KMS-11 (cell line): ENCODE results near the gene HAPLN2.

Experiments used
- H2AFZ ChIP-seq: fragments of 200-600 bp; sonication (generic); 2 replicates; pipeline ENCODE4 v1.6.1; 2016; ENCODE audit warnings: antibody characterized with exemption, mixed run types, low read depth
- H3K27ac ChIP-seq: fragments of 200-600 bp; sonication (generic); 2 replicates; pipeline ENCODE4 v1.6.1; 2016; ENCODE audit warnings: mild to moderate bottlenecking, mixed run types
- H3K27me3 ChIP-seq: fragments of 200-600 bp; sonication (generic); 2 replicates; pipeline ENCODE4 v1.6.1; 2017; ENCODE audit warnings: mild to moderate bottlenecking, low read depth, mixed run types, moderate library complexity; ENCODE audit not compliant: insufficient read depth
- H3K36me3 ChIP-seq: fragments of 200-600 bp; sonication (generic); 2 replicates; pipeline ENCODE4 v1.6.1; 2017; ENCODE audit warnings: mild to moderate bottlenecking, mixed run types; ENCODE audit not compliant: insufficient read depth
- H3K4me1 ChIP-seq: fragments of 200-600 bp; sonication (generic); 2 replicates; pipeline ENCODE4 v1.6.1; 2016; ENCODE audit warnings: mild to moderate bottlenecking, low read depth, mixed run types; ENCODE audit not compliant: poor library complexity, severe bottlenecking
- H3K4me2 ChIP-seq: fragments of 200-600 bp; sonication (generic); 2 replicates; pipeline ENCODE4 v1.7.0; 2016; ENCODE audit warnings: mild to moderate bottlenecking, mixed run types
- H3K4me3 ChIP-seq: fragments of 200-600 bp; sonication (generic); IDR thresholded peaks from 2 replicates; pipeline ENCODE4 v1.6.1; 2017; ENCODE audit warnings: low read depth, low read length, mixed read lengths; ENCODE audit not compliant: insufficient read depth
- H3K79me2 ChIP-seq: fragments of 200-600 bp; sonication (generic); 2 replicates; pipeline ENCODE4 v1.6.1; 2016; ENCODE audit warnings: low read depth, mixed run types; ENCODE audit not compliant: insufficient read depth
- H3K9ac ChIP-seq: fragments of 200-600 bp; sonication (generic); 2 replicates; pipeline ENCODE4 v1.6.1; 2016; ENCODE audit warnings: mild to moderate bottlenecking, mixed run types
- H4K20me1 ChIP-seq: fragments of 200-600 bp; sonication (generic); 2 replicates; pipeline ENCODE4 v1.6.1; 2016; ENCODE audit warnings: mild to moderate bottlenecking, mixed run types; ENCODE audit not compliant: insufficient read depth
- TF ChIP-seq, protein P1 (sequence below): fragments of 200-600 bp; sonication (generic); conservative IDR thresholded peaks from 2 replicates; pipeline ENCODE4 v1.6.1; 2017; ENCODE audit warnings: low read depth, mild to moderate bottlenecking, antibody characterized with exemption, low read length, moderate library complexity, mixed read lengths

HAPLN2 gene

DNA sequence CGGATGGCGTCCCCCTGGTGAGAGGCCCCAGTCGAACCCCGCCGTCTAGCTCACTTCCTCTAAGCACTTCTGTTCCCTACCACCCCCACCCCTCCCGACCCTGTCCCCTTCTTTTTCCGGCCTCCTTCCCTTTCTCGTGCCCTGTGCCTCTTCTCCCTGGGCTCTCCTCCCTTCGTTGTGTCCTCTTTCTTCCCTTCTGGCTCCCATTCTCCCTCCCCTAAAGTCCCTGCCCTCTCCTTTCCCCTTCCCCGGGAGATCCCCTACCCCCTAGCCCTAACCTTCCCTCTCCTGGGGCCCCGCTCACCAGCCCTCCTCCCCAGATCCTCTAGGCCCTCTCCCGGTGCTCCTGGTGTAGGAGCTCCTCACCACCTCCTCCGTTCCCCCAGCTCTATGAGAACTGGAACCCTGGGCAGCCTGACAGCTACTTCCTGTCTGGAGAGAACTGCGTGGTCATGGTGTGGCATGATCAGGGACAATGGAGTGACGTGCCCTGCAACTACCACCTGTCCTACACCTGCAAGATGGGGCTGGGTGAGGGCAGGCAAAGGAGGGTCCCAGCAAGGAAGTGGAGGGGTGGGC is 38.6 kb downstream of the HAPLN2 start:
- Histone ChIP-seq H3K36me3 (no peaks in the 10 kb centered on the region), H3K4me2 (peak overlapping the region; percentile 17; the same call in 1 of the 2 replicates), H3K27me3 (peaks cover 77% of the 10 kb centered on the region), H3K27ac (no peak overlapping the region), H3K4me3 (no peak overlapping the region), H3K9ac (no peak overlapping the region), H3K79me2 (peaks cover 8% of the 10 kb centered on the region; the same call in 1 of the 2 replicates), H4K20me1 (no peaks in the 10 kb centered on the region), H3K4me1 (peaks cover 34% of the 10 kb centered on the region), H2AFZ (no peak overlapping the region)
- TF ChIP-seq, protein P1, sequence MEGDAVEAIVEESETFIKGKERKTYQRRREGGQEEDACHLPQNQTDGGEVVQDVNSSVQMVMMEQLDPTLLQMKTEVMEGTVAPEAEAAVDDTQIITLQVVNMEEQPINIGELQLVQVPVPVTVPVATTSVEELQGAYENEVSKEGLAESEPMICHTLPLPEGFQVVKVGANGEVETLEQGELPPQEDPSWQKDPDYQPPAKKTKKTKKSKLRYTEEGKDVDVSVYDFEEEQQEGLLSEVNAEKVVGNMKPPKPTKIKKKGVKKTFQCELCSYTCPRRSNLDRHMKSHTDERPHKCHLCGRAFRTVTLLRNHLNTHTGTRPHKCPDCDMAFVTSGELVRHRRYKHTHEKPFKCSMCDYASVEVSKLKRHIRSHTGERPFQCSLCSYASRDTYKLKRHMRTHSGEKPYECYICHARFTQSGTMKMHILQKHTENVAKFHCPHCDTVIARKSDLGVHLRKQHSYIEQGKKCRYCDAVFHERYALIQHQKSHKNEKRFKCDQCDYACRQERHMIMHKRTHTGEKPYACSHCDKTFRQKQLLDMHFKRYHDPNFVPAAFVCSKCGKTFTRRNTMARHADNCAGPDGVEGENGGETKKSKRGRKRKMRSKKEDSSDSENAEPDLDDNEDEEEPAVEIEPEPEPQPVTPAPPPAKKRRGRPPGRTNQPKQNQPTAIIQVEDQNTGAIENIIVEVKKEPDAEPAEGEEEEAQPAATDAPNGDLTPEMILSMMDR = peak; percentile 54

DNA sequence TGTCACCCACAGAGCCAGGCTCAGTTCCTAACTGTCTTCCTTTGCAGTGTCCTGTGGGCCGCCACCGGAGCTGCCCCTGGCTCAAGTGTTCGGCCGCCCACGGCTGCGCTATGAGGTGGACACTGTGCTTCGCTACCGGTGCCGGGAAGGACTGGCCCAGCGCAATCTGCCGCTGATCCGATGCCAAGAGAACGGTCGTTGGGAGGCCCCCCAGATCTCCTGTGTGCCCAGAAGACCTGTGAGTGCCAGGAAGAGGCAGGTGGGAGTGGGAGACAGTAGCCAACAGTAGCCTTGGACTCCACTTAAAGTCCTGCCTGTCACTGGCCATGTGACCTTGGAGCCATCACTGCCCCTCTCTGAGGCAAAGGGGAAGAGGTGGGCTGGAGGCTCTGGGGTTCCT is 39.3 kb downstream of the HAPLN2 start:
- Histone ChIP-seq H3K4me2 (no peak overlapping the region), H3K4me1 (peaks cover 40% of the 10 kb centered on the region), H4K20me1 (no peaks in the 10 kb centered on the region), H3K4me3 (no peak overlapping the region), H3K79me2 (peaks cover 8% of the 10 kb centered on the region; the same call in 1 of the 2 replicates), H3K36me3 (no peaks in the 10 kb centered on the region), H3K27me3 (peaks cover 74% of the 10 kb centered on the region), H3K27ac (no peak overlapping the region), H2AFZ (no peak overlapping the region), H3K9ac (no peak overlapping the region)
- TF ChIP-seq, protein P1 = no peak

DNA sequence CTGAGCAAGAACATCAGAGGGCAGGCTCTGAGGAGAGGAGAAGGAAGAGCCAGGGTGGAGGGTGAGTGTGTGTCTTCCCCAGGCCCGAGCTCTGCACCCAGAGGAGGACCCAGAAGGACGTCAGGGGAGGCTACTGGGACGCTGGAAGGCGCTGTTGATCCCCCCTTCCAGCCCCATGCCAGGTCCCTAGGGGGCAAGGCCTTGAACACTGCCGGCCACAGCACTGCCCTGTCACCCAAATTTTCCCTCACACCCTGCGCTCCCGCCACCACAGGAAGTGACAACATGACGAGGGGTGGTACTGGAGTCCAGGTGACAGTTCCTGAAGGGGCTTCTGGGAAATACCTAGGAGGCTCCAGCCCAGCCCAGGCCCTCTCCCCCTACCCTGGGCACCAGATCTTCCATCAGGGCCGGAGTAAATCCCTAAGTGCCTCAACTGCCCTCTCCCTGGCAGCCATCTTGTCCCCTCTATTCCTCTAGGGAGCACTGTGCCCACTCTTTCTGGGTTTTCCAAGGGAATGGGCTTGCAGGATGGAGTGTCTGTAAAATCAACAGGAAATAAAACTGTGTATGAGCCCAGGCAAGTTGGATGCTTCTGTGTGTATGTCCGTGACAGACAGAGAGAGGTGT is 39.8 kb downstream of the HAPLN2 start:
- no peak overlapping the region; the same call in 1 of the 2 replicates for H3K9ac ChIP-seq
- H3K27me3 ChIP-seq = peaks cover 74% of the 10 kb centered on the region
- TF ChIP-seq, protein P1 = no peak
- peaks cover 8% of the 10 kb centered on the region; the same call in 1 of the 2 replicates for H3K79me2 ChIP-seq
- H3K27ac ChIP-seq = no peak overlapping the region
- H2AFZ ChIP-seq = no peak overlapping the region
- H4K20me1 ChIP-seq = no peaks in the 10 kb centered on the region
- peak overlapping the region; percentile 53 for H3K4me2 ChIP-seq
- H3K36me3 ChIP-seq = no peaks in the 10 kb centered on the region
- H3K4me3 ChIP-seq = no peak overlapping the region
- H3K4me1 ChIP-seq = peaks cover 46% of the 10 kb centered on the region

DNA sequence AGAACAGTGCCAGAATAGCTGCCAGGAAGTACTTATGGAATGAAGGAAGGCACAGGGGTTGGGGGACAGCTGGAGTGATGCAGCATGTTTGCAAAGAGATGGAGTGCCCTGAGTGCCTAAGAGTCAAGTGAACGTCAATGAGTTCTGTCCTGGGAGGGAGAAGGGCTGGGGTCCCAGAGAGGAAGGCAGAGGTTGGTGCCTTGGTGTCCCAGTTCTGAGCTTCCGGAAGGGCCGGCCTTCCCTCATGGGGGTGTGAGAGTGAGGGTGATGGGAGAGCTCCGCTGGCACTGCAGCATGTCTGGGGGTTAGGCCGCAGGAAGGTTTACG is 40.4 kb downstream of the HAPLN2 start:
- H2AFZ ChIP-seq = no peak overlapping the region
- H3K36me3 ChIP-seq = no peaks in the 10 kb centered on the region
- H3K4me2 ChIP-seq = peak overlapping the region; percentile 53
- no peak overlapping the region for H3K4me3 ChIP-seq
- no peaks in the 10 kb centered on the region for H4K20me1 ChIP-seq
- H3K27ac ChIP-seq = no peak overlapping the region
- peaks cover 74% of the 10 kb centered on the region for H3K27me3 ChIP-seq
- H3K4me1 ChIP-seq = peaks cover 52% of the 10 kb centered on the region
- TF ChIP-seq, protein P1 = no peak
- no peak overlapping the region; the same call in 1 of the 2 replicates for H3K9ac ChIP-seq
- H3K79me2 ChIP-seq = peaks cover 8% of the 10 kb centered on the region; the same call in 1 of the 2 replicates
